Suprapubic skin (tissue), 3 donors: ENCODE data around the gene MYH3.

Source experiments
- CTCF ChIP-seq, 2 donors: fragments of 200-600 bp in 1 of 2; fragments of 450-650 bp in 1 of 2; sonication (generic) in 1 of 2; IDR thresholded peaks; one replicate each; pipeline ENCODE4 v1.5.1; 2016 to 2019; ENCODE audit warnings: antibody characterized with exemption in 2 of 2, mild to moderate bottlenecking in 1 of 2, moderate library complexity in 1 of 2
- EP300 ChIP-seq: sonication (generic); formaldehyde crosslinking; IDR thresholded peaks from one replicate; pipeline ENCODE4 v1.6.1; 2017; ENCODE audit warnings: antibody characterized with exemption
- POLR2A ChIP-seq, 2 donors: fragments of 450-650 bp; IDR thresholded peaks; one replicate each; pipeline ENCODE4 v1.6.1; 2017; ENCODE audit warnings: antibody characterized with exemption in 2 of 2, mild to moderate bottlenecking in 2 of 2, moderate library complexity in 2 of 2

GRCh38 chr17:10640475-10640874, 16.6 kb downstream of the MYH3 start:
- no peak for TF ChIP-seq CTCF (IDR thresholded peaks at IDR 0.05)
- no peak for TF ChIP-seq POLR2A (IDR thresholded peaks at IDR 0.05)
- TF ChIP-seq EP300: no peak
